Colon (tissue), 2 donors: Measurements from ENCODE around the gene SLC44A1.

Experiments used
- FAIRE-seq: peaks from 2 replicates; lab custom pipeline; 2012; peaks lifted over from hg19 to GRCh38; lab: Jason Lieb, UNC
- donor health status: control.
- donor health status: control.

Gene SLC44A1

DNA sequence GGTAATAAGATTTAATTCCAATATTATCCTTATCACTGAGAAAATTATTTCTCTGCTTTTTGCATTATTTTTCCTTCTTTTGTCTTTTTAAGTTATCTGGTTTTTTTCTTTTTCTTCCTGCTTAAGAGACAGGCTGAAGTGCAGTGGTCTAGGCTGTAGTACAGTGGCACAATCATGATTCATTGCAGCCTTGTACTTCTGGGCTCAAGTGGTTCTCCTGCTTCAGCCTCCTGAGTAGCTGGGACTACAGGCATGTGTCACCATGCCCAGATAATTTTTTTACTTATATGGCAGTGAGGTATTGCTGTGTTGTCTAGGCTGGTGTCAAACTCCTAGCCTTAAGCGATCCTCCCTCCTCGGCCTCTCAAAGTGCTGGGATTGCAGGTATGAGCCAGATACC, 93.9 kb downstream of the SLC44A1 start:
- no peak for FAIRE-seq

GRCh38 chr9:105339849-105340248, 95.4 kb downstream of the SLC44A1 start:
- no peak for FAIRE-seq

- FAIRE-seq = no peak
Observed at GRCh38 chr9:105341434-105342146, 97.1 kb downstream of the SLC44A1 start.

- no peak for FAIRE-seq
Observed at GRCh38 chr9:105342147-105342505, 97.7 kb downstream of the SLC44A1 start.

DNA sequence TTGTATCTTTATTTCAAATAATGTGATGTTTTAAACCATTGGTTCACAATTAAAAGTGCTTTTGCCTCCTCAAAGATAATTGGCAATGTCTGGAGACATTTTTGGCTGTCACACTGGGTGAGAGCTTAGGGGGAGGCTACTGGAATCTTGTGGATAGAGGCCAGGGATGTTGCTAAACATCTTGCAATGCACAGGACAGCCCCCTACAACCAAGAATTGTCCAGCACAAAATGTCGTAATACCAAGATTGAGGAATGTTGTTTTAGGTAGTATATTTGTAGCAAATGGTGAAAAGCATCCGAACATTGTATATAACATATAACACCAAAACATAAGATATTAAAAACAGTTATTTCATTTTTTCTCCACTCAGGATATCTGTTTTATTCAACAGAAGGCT, 99.8 kb downstream of the SLC44A1 start:
- no peak for FAIRE-seq

DNA sequence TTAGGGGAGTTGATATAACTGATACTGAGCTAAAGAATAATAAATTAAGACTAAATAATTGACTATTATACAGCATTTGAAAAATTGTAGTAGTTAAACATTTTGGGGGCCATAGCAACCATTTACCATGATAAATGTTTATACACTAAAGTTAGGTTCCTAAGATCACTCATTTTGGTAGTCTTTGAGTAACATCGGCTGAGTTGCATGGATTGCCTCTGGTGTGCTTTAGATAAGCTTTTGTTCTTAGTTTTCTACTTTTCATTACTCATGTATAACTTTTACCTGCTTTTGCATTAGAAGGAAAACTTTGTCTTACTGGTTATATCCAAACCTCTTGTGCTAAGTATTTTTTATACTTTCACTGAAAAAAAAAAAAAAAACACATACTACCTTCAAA, 101.2 kb downstream of the SLC44A1 start:
- no peak for FAIRE-seq

DNA sequence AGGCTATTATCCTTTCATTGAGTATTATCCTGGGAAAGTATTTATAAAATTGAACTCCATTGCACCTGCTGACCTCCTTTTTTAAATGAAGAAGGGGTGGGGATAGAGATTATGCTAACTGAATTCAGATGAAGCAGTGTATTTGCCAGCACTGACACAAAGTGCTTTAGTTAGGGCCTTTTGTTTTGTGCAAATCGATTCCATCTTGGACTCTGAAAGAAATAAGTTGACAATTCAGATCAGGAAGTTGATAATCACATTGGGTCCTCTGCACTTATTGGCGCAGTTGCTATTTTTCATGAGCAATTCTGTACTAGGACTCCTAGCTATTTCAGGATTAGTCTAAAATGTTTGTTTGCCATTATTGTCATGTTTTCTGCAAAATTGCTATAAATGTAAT, 101.8 kb downstream of the SLC44A1 start:
- FAIRE-seq = no peak

DNA sequence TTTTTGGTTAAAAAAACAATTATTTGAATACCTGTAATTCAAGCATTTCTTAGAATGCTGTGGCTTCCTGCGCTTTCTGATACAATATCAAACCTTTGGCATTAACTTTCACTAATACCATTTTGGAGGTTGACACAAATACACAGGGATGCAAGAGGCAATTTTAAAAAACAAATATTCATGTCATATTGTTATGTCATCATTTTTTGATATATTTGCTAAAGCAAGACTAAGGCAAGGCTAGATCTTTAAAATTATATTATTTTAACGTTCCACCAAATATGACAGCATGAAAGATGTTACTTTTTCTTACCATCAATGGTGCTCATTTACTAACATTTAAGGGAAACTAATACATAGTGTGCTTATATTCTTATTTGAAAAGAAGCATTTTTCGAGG, 110.0 kb downstream of the SLC44A1 start:
- no peak for FAIRE-seq

DNA sequence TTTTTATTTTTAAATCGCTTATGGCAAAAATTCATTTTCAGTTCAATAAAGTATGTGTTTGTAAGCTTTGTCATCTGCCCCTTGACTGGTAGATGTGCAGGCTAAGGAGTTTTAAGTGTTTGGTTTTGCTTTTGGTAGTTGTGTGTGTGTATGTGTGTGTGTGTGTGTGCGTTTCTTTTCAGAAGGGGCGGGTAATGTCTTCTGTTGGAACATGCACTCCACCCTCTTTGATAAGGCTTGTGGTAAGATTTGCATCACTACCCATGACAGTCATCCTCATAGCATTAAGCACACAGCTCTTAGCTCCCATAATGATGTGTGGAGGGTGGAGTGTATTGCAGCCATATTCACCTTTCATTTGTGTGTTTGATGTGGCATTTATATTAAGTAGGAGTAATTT, 111.3 kb downstream of the SLC44A1 start:
- no peak for FAIRE-seq

- no peak for FAIRE-seq
Observed at GRCh38 chr9:105357937-105358336, 113.5 kb downstream of the SLC44A1 start.

DNA sequence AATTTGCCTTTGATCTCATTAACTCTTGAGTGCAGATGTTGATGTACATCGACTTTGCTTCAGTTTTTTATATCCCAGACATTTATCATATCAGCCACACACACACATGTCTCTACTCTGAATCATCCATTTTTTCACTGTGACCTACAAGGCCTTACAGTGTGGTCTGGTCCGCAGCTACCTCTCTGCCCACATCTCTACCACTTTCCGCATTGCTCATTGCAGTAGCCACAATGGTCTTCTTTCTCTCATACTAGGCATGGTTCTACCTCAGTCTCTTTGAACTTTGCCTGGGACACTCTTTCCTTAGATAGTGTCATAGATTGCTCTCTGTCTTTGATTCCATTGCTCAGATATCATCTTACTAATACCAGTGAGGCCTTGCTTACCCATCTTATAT, 115.4 kb downstream of the SLC44A1 start:
- FAIRE-seq = no peak

DNA sequence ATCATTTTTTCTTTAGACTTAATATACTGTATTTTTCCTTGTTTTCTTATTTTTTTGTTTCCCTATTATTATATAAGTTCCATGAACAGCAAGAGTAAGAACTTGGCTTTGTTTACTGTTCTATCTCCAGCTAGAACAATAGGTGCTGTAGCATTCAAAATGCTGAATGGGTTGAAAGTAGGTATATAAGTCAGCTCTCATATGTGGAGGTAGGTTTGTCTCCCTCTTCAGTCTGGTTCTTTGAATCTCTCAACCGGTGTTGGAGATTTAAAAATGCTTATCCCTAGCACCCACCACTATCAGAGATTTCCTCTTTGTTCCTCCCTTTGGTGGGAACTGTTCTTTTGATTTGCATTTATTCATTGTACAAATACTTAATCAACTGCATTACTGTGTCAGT, 115.9 kb downstream of the SLC44A1 start:
- FAIRE-seq = no peak

GRCh38 chr9:105361873-105362272, 117.4 kb downstream of the SLC44A1 start:
- no peak for FAIRE-seq

DNA sequence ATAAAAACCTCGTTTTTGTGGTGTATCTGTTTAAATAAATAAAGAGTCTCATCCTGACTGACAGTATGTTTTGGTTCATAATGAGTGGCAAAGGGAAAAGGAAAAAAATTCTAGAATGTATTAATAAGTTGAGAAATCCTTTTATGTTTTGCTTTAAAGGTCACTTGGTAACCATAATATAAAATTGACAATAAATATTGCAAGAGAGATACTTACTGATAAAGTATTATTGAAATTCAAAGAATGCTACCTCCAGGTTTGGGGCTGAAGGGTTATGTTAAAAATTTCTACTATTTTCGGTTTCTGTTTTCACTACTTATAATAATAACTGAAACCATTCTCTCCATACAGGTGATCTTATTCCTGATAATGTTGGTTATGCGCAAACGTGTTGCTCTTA, 118.0 kb downstream of the SLC44A1 start:
- no peak for FAIRE-seq

DNA sequence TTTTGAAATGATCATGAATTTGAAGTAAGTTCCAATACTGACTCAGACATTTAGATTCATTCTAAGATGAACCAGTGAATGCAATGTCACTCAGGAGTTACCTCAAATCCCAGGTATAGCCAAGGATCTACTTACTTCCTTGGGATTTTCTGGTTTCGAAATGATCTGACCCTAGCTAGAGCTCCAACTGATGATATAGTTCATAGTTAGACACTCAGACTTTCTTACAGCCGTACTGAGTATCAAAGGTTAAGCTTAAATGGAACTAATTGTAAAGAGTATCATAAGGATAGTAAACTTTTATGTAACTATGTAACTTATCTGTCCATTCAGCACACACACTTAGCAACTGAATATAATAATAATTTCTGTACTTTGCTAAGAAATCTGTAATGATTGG, 119.4 kb downstream of the SLC44A1 start:
- FAIRE-seq = no peak

GRCh38 chr9:105369911-105370310, 125.5 kb downstream of the SLC44A1 start:
- no peak for FAIRE-seq

DNA sequence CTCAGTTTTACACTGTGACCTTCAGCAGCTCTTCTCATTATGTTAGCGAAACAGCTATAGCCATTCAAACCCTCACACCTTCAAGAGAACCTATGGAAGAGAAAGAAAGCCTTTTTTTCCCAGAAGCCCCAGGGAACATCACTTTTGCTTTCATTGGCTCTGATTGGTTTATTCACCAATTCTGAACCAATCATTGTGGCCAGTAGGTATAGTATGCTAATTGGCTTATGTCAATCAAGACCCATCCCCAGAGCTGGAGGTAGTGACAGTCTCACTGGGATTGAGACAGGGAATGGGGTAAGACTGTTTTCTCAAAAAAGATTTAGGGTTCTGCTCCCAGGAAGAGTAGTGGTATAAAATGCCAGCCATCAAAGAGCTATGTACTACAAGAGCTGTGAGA, 129.3 kb downstream of the SLC44A1 start:
- no peak for FAIRE-seq

DNA sequence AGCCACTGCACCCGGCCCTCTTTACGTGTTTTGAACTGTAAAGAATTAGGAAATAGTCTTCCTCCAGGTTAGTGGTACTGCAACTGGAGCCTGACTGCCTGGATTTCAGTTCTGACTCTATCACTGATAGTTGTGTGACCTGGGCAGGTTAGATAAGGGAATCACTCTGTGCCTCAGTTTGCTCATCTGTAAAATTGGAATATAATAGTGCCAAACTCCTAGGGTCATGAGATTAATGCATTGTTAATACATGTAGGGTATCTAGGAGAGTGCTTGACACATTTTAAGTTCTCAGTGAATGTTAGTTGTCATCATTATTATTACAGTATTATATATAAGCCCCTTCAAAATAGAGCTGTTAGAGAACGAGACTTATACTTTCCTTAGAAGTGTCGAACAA, 130.9 kb downstream of the SLC44A1 start:
- no peak for FAIRE-seq

GRCh38 chr9:105376893-105377292, 132.4 kb downstream of the SLC44A1 start:
- FAIRE-seq = no peak

GRCh38 chr9:105385381-105385985, 141.0 kb downstream of the SLC44A1 start:
- no peak for FAIRE-seq

- FAIRE-seq = no peak
Observed at GRCh38 chr9:105389796-105390195, 145.3 kb downstream of the SLC44A1 start.

- no peak for FAIRE-seq
Observed at GRCh38 chr9:105390871-105391270, 146.4 kb downstream of the SLC44A1 start.

- no peak for FAIRE-seq
Observed at GRCh38 chr9:105391288-105391687, 146.8 kb downstream of the SLC44A1 start.

DNA sequence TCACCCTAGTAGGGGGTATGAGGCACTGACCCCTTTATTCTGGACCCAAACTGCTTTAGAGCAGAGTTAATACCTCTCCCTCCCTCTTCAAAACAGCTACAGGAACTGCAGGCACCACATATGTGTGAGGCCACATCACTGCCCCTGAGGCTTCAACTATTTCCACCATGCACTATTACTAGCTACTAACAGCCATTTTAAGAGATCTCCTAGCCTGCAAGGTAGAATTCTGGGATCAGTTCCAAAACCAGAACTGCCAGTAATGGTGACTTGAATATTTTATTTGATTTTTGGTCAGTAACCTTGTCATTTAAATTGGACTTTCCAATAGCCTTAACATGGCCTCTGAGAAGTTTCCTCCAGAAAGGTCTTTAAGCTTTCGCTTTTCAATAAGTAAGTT, 148.1 kb downstream of the SLC44A1 start:
- FAIRE-seq = no peak
